ENCODE data around the gene SORBS2. TPM values are rescaled to one million over a fixed set of nuclear protein-coding genes. Genes with fewer than 3 reads are reported as not detected.

The SORBS2 gene
- total RNA-seq, 5 donors from 2014 or later (not counting 1 experiment from before 2014, with no cell fraction given): 0.15 to 1.9 (median 0.98) TPM; not detected in 1

DNA sequence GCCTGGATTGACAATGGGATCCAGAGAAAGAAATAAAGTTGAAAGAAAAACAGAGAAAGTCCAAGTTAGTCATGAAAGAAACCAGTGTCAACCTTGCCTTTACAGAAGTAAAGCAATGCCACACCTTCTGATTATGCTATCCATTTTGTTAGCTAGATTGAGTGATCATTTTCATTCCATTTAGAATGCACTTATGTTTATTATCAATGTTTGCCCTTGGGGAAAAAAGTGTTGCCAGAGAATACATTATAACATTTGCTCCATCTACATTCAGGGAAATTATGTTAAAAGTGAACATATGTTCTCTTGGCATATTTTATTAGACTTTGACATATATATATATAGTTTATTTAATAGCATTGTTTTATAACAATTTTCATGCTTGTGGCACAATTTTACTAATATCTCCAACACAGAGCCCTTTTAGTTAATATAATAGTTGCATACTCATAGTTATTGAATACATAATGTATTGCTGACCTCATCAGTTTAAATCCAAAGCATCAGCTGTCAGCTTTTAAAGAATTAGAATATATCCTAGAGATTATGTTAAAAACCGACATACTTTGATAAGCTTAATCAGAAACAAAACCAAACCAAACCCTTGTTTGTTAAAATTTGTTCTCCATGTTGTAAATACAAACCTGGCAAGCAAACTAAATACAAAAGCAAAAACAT lies 134.2 kb downstream of the SORBS2 start:
- no peaks in the 10 kb centered on the region for H3K9me3 Mint-ChIP-seq

GRCh38 chr4:185672618-185673017 lies 139.4 kb downstream of the SORBS2 start:
- CTCF ChIA-PET: no interaction called here
- POLR2A ChIA-PET: no interaction called here
- H3K9me3 Mint-ChIP-seq: no peaks in the 10 kb centered on the region
- H3K27me3 Mint-ChIP-seq: peaks cover 4 to 14% of the 10 kb centered on the region in 2 donors
- H3K27ac ChIP-seq (ENCODE audit: low read length): no peak overlapping the region
- 100% methylated on average over 1 of the region's 4 CpGs for WGBS (ENCODE audit: insufficient coverage)
- H3K27me3 ChIP-seq (replicated peaks in 1 of 2; ENCODE audit: control insufficient read depth in 2 of 2, extremely low read depth in 1 of 2, insufficient read depth in 2 of 2, low read length in 1 of 2): peaks cover 0 to 7% of the 10 kb centered on the region in 2 experiments
- no peaks in the 10 kb centered on the region for H3K4me1 ChIP-seq (ENCODE audit: control insufficient read depth in 1 of 2, extremely low read depth in 1 of 2, insufficient read depth in 2 of 2, low read length in 2 of 2)
- H3K4me1 Mint-ChIP-seq: no peaks in the 10 kb centered on the region
- H3K4me3 ChIP-seq (ENCODE audit: control insufficient read depth in 1 of 2, extremely low read depth in 1 of 2, low read length in 1 of 2): no peak overlapping the region
- DNase-seq: no peak
- no peaks in the 10 kb centered on the region for H3K36me3 ChIP-seq (ENCODE audit: control insufficient read depth in 2 of 2, extremely low read depth in 1 of 2, insufficient read depth in 1 of 2, low read length in 1 of 2)
- H3K9me3 ChIP-seq: no peaks in the 10 kb centered on the region
- no peak for ATAC-seq (replicated peaks in 1 of 4)
- H3K27ac Mint-ChIP-seq: no peak overlapping the region
- H3K36me3 Mint-ChIP-seq: no peaks in the 10 kb centered on the region
- no peak overlapping the region for H3K4me3 Mint-ChIP-seq

More for the DNA sequence above, 134.2 kb downstream of the SORBS2 start:
- Mint-ChIP-seq H3K4me1 (no peaks in the 10 kb centered on the region), H3K36me3 (no peaks in the 10 kb centered on the region), H3K27me3 (peaks cover 3 to 19% of the 10 kb centered on the region in 2 donors), H3K27ac (no peak overlapping the region), H3K4me3 (no peak overlapping the region)
- H3K4me3 ChIP-seq (ENCODE audit: control insufficient read depth in 1 of 2, extremely low read depth in 1 of 2, low read length in 1 of 2): no peak overlapping the region
- DNase-seq: no peak
- ATAC-seq (replicated peaks in 1 of 4): no peak
- no peaks in the 10 kb centered on the region for H3K36me3 ChIP-seq (ENCODE audit: control insufficient read depth in 2 of 2, extremely low read depth in 1 of 2, insufficient read depth in 1 of 2, low read length in 1 of 2)
- CTCF ChIA-PET: no interaction called here
- H3K9me3 ChIP-seq: no peaks in the 10 kb centered on the region
- WGBS (ENCODE audit: insufficient coverage): no CpG with 5 or more reads among the region's 1 CpG
- H3K4me1 ChIP-seq (ENCODE audit: control insufficient read depth in 1 of 2, extremely low read depth in 1 of 2, insufficient read depth in 2 of 2, low read length in 2 of 2): no peaks in the 10 kb centered on the region
- peaks cover 0 to 4% of the 10 kb centered on the region in 2 experiments for H3K27me3 ChIP-seq (replicated peaks in 1 of 2; ENCODE audit: control insufficient read depth in 2 of 2, extremely low read depth in 1 of 2, insufficient read depth in 2 of 2, low read length in 1 of 2)
- POLR2A ChIA-PET: no interaction called here
- no peak overlapping the region for H3K27ac ChIP-seq (ENCODE audit: low read length)

DNA sequence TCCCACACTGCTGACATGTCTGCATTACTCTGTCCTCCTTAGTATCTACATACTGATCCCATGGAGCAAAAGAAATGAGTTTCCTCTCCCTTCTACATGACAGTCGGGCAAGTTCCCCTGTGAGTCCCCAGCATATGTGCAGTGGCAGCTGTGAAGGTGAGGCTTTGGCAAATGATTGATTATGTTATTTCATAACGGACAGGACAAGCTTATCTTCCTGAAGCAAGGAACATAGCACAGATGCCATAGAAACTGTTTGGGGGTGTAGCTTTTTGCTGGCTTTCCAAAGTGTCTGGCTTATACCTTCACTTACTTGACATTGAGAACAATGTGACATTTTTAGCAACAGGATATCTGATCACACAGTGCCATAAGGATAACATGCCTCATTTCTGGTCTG lies 139.8 kb downstream of the SORBS2 start:
- ATAC-seq (replicated peaks in 1 of 4) (no peak), DNase-seq (no peak)
- Mint-ChIP-seq H3K36me3 (no peaks in the 10 kb centered on the region), H3K9me3 (no peaks in the 10 kb centered on the region), H3K4me3 (no peak overlapping the region), H3K27ac (no peak overlapping the region), H3K27me3 (peaks cover 4 to 10% of the 10 kb centered on the region in 2 donors), H3K4me1 (no peaks in the 10 kb centered on the region)
- no CpG with 5 or more reads among the region's 2 CpGs for WGBS (ENCODE audit: insufficient coverage)
- no peak overlapping the region for H3K4me3 ChIP-seq (ENCODE audit: control insufficient read depth in 1 of 2, extremely low read depth in 1 of 2, low read length in 1 of 2)
- POLR2A ChIA-PET: no interaction called here
- CTCF ChIA-PET: no interaction called here
- no peaks in the 10 kb centered on the region for H3K9me3 ChIP-seq
- H3K36me3 ChIP-seq (ENCODE audit: control insufficient read depth in 2 of 2, extremely low read depth in 1 of 2, insufficient read depth in 1 of 2, low read length in 1 of 2): no peaks in the 10 kb centered on the region
- H3K4me1 ChIP-seq (ENCODE audit: control insufficient read depth in 1 of 2, extremely low read depth in 1 of 2, insufficient read depth in 2 of 2, low read length in 2 of 2): no peaks in the 10 kb centered on the region
- peaks cover 0 to 7% of the 10 kb centered on the region in 2 experiments for H3K27me3 ChIP-seq (replicated peaks in 1 of 2; ENCODE audit: control insufficient read depth in 2 of 2, extremely low read depth in 1 of 2, insufficient read depth in 2 of 2, low read length in 1 of 2)
- H3K27ac ChIP-seq (ENCODE audit: low read length): no peak overlapping the region

- 69% methylated on average over 3 of the region's 4 CpGs for WGBS (ENCODE audit: insufficient coverage)
- Mint-ChIP-seq H3K4me3 (no peak overlapping the region), H3K27me3 (peaks cover 4 to 15% of the 10 kb centered on the region in 2 donors), H3K36me3 (no peaks in the 10 kb centered on the region), H3K4me1 (no peaks in the 10 kb centered on the region), H3K27ac (no peak overlapping the region), H3K9me3 (no peaks in the 10 kb centered on the region)
- Histone ChIP-seq H3K27ac (ENCODE audit: low read length) (no peak overlapping the region), H3K4me1 (ENCODE audit: control insufficient read depth in 1 of 2, extremely low read depth in 1 of 2, insufficient read depth in 2 of 2, low read length in 2 of 2) (no peaks in the 10 kb centered on the region), H3K9me3 (no peaks in the 10 kb centered on the region), H3K27me3 (replicated peaks in 1 of 2; ENCODE audit: control insufficient read depth in 2 of 2, extremely low read depth in 1 of 2, insufficient read depth in 2 of 2, low read length in 1 of 2) (peaks cover 0 to 7% of the 10 kb centered on the region in 2 experiments), H3K36me3 (ENCODE audit: control insufficient read depth in 2 of 2, extremely low read depth in 1 of 2, insufficient read depth in 1 of 2, low read length in 1 of 2) (no peaks in the 10 kb centered on the region), H3K4me3 (ENCODE audit: control insufficient read depth in 1 of 2, extremely low read depth in 1 of 2, low read length in 1 of 2) (no peak overlapping the region)
- POLR2A ChIA-PET: no interaction called here
- ATAC-seq (replicated peaks in 1 of 4): no peak
- DNase-seq: no peak
- CTCF ChIA-PET: no interaction called here
Measured at GRCh38 chr4:185671496-185671895, 140.5 kb downstream of the SORBS2 start.

- H3K27ac ChIP-seq (ENCODE audit: low read length): no peak overlapping the region
- no peak overlapping the region for H3K4me3 ChIP-seq (ENCODE audit: control insufficient read depth in 1 of 2, extremely low read depth in 1 of 2, low read length in 1 of 2)
- ChIA-PET POLR2A (no interaction called here), CTCF (no interaction called here)
- WGBS (ENCODE audit: insufficient coverage): 71% methylated on average over 1 of the region's 2 CpGs
- Mint-ChIP-seq H3K4me3 (no peak overlapping the region), H3K27ac (no peak overlapping the region), H3K9me3 (no peaks in the 10 kb centered on the region), H3K27me3 (peaks cover 4 to 16% of the 10 kb centered on the region in 2 donors), H3K36me3 (no peaks in the 10 kb centered on the region), H3K4me1 (no peaks in the 10 kb centered on the region)
- no peak for DNase-seq
- H3K27me3 ChIP-seq (replicated peaks in 1 of 2; ENCODE audit: control insufficient read depth in 2 of 2, extremely low read depth in 1 of 2, insufficient read depth in 2 of 2, low read length in 1 of 2): peaks cover 0 to 7% of the 10 kb centered on the region in 2 experiments
- no peaks in the 10 kb centered on the region for H3K4me1 ChIP-seq (ENCODE audit: control insufficient read depth in 1 of 2, extremely low read depth in 1 of 2, insufficient read depth in 2 of 2, low read length in 2 of 2)
- H3K9me3 ChIP-seq: no peaks in the 10 kb centered on the region
- no peaks in the 10 kb centered on the region for H3K36me3 ChIP-seq (ENCODE audit: control insufficient read depth in 2 of 2, extremely low read depth in 1 of 2, insufficient read depth in 1 of 2, low read length in 1 of 2)
- ATAC-seq (replicated peaks in 1 of 4): no peak
Measured at GRCh38 chr4:185671066-185671465, 140.9 kb downstream of the SORBS2 start.

DNA sequence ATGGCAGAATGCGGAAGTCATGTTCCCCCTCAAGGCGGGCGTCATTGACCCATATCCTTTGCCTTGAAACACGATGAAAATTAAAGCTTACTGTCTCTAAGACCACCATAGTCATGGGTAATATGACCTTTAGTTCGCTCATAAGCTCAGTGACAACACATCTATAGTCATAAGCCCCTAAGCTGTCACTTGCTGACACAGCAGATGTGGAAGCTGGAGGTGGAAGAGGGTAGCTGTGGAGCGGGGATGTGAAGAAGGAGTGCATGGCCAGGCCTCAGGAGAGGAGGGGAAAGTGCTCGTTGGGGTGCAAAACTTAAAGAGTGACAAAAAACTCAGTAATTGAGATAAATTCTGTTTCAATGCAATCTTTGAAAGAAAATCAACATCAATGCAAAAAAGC lies 142.7 kb downstream of the SORBS2 start:
- no peaks in the 10 kb centered on the region for H3K36me3 Mint-ChIP-seq
- no peak overlapping the region for H3K27ac ChIP-seq (ENCODE audit: low read length)
- ATAC-seq (replicated peaks in 1 of 4) (no peak), DNase-seq (no peak)
- 90% methylated on average over 5 of the region's 7 CpGs for WGBS (ENCODE audit: insufficient coverage)
- H3K9me3 ChIP-seq: no peaks in the 10 kb centered on the region
- no peaks in the 10 kb centered on the region for H3K9me3 Mint-ChIP-seq
- H3K4me3 ChIP-seq (ENCODE audit: control insufficient read depth in 1 of 2, extremely low read depth in 1 of 2, low read length in 1 of 2): no peak overlapping the region
- POLR2A ChIA-PET: no interaction called here
- no peak overlapping the region for H3K27ac Mint-ChIP-seq
- no peaks in the 10 kb centered on the region for H3K4me1 ChIP-seq (ENCODE audit: control insufficient read depth in 1 of 2, extremely low read depth in 1 of 2, insufficient read depth in 2 of 2, low read length in 2 of 2)
- CTCF ChIA-PET: no interaction called here
- H3K27me3 Mint-ChIP-seq: peaks cover 7 to 11% of the 10 kb centered on the region in 2 donors
- no peaks in the 10 kb centered on the region for H3K4me1 Mint-ChIP-seq
- no peak overlapping the region for H3K4me3 Mint-ChIP-seq
- H3K27me3 ChIP-seq (replicated peaks in 1 of 2; ENCODE audit: control insufficient read depth in 2 of 2, extremely low read depth in 1 of 2, insufficient read depth in 2 of 2, low read length in 1 of 2): peaks cover 0 to 8% of the 10 kb centered on the region in 2 experiments
- no peaks in the 10 kb centered on the region for H3K36me3 ChIP-seq (ENCODE audit: control insufficient read depth in 2 of 2, extremely low read depth in 1 of 2, insufficient read depth in 1 of 2, low read length in 1 of 2)
